Endometrial microvascular endothelial cells (primary cell): ENCODE results near the gene KCNJ16. TPM values are rescaled to one million over a fixed set of nuclear protein-coding genes. Genes with fewer than 3 reads are reported as not detected.

ENCODE experiments used
- in situ Hi-C: cut with HindIII; loops from 2 replicates; pipeline ENCODE4 v1.10.0; 2017; ENCODE audit warnings: low sequenced_read_pairs, low pct_unique_long_range_greater_than_20kb; ENCODE audit errors: inconsistent ontology term
- total RNA-seq: library from RNA; depleted of rRNA; stranded (reverse); fragments of >200 nt; gene quantifications from one replicate; pipeline ENCODE4 v1.2.3, GENCODE V29; 2015; ENCODE audit errors: inconsistent ontology term

The KCNJ16 gene
- total RNA-seq, 1 donor from 2014 or later, result not detected

DNA sequence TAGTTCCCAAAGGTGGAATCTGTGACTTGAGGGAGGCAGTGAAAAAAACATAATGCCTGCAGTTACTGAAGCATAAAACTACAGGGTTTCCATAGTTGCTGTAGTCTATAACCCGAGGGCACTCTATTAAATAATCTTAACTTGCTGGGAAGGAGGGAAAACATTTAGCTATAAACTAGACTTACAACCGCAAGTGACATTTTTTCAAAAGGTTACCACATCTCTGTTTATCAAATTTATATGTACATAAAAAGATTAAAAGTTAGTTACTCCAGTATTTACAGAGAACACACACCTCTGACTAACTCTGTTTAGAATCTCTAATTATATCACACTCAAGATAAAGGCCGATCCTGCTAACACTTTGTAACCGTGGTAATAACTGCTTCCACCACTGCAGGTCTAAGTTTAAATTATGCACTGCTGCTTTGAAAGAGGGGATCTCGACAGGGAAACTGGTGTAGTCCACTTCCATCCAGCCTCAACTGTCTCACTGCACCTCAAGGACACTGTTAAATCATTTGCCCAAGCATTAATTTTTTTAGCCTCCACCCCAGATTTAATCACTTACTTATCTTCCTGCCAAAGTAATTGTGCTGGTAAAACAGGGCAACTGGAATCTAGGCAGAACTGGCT, 14.6 kb downstream of the KCNJ16 start:
- in situ Hi-C loops, result no loop called here

DNA sequence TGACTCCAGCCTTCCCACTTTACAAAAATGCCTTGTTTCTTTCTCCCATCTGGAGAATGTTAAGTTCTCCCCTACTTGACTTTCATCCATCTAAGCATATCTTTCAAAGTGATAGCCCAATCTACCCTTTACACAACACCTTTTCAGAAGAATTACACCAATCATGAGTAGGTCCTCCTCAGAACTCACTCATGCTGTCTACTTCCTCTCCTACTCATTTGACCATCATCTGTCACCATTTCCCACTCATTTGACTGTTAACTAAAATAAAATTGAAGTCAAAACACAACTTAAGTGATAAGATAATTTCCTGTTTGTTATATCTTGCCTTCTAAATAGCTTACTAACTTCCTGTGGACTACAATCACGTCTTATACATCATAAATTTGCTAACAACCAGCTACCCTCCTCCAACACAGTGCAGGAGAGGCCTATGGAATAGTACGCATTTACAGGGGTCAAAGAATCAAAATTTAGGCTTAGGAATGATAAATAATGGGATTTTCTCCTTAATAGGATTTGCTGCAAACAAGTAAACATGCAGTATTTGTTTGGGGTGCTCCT, 16.1 kb downstream of the KCNJ16 start:
- in situ Hi-C loops, result no loop called here

DNA sequence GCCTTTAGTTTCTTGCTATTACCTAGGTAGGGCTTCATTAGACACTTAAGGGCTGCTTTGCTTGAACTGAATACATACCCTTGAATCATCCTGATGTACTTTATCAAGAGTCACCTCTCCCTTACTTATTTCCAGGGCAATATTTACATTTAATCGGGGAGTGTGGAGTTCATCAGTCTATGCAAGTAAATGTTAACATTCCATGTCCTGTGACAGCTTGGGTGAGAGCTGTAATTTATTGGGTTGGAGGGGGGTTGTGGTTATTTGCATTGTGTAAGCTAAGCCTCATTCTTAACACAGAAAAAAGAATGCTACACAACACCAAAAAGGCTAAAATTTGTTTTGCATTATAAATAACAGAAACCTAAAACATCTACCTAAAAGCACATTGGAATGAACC, 16.7 kb downstream of the KCNJ16 start:
- in situ Hi-C loops, result no loop called here

DNA sequence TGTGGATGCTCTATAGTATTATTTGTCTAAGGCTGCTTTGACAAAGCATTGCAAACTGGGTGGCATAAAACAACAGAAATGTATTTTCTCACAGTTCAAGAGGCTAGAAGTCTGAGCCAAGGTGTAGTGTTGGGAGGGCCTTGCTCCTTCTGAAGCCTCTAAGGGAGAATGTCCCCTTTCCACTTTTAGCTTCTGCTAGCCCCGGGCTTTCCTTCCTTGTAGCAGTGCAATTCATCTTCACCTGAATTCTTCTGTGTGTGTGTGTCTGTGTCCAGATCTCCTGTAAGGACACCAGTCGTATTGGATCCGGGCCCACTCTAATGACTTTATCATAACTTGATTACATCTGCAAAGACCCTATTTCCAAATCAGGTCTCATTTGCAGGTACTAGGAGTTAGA, 18.1 kb downstream of the KCNJ16 start:
- in situ Hi-C loops, result no loop called here

DNA sequence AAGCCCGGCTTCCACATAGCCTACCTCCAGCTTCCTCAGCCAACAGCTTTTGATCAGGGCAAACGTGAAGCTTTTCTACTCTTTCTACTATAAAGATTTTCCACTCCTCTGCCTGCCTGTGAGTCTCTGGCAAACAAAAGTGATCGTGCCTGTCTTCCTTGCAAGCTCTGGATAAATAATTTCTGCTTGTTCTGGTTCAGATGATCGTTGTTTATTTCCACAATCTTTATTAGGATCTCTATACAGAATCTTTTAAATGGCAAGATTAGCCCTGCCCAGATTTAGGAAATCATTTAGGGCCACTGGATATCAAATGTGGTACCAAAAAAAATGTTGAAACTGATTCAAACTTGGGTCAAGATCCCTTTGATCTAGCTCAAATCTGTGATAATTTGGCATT, 20.4 kb downstream of the KCNJ16 start:
- in situ Hi-C loops, result no loop called here

DNA sequence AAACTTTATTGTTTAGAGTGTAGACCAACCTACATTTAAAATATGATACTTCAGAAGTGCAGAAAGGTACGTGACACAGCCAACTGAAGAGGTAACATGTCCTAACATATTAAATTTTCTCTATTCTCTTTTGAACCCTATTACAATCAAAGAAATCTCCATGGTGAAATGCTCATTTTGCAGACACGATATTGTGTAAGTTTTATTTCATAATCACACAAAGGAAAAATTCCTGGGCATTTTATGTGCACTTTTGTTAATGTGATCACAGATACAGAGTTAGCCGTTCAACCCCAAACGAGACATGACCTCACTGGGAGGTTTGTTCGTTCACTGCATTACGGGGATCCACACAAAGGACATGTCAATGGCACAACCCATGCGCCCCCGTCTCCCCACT, 21.8 kb downstream of the KCNJ16 start:
- in situ Hi-C loops, result no loop called here

DNA sequence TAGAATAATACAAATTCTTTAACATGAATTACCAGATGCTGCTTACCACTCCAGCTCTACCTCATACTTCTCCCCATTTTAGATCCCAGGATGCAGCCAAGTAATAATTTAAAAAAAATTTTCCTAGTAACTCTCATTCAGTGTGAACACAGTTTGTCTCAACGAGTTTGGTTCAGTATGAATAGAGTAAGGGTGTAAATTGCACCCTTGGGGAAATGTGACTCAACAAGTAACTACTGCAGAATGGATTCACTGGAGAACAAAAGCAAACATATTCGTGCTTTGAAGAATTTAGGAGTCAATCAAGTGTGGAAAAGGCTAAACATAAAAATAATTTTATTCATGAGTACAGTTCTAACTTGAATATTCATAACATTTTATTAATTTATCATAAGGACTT, 23.0 kb downstream of the KCNJ16 start:
- in situ Hi-C loops, result no loop called here

DNA sequence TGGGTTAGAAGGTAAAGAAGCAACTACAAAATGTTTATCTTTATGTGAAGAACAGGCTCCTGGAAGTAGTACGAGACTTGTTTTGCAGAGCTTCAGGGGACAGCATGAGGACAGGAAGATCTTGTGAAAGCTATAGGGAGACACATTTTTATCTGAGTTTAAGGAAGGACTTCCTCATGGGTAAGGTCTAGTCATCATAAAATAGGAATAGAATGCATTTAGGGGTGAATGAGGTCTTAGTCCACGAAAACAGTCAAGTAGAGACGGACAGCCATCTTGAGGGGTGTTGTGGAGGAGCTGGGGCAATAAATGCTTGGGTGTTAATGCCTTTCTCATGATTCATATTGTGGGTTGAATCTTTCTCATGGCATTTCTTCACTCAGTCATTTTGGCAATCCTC, 24.3 kb downstream of the KCNJ16 start:
- in situ Hi-C loops, result no loop called here

DNA sequence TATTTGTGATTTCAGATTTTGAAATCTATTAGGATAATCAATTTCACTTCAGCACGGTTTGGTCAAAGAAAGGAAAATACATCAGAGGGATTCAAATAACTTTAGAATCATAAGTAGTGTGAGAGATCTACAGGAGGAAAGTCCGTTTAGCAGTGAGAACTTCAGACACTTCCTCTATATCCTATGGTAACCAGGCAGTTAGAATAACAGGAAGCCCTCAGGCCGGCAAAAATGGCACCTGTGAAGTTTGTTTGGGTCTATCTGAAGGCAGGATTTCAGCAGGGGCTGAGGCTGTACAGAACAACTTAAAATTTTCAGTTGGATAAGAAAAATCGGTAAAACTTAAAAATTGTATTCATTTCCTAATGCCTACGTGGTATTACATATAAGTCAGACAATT, 24.9 kb downstream of the KCNJ16 start:
- in situ Hi-C loops, result no loop called here

DNA sequence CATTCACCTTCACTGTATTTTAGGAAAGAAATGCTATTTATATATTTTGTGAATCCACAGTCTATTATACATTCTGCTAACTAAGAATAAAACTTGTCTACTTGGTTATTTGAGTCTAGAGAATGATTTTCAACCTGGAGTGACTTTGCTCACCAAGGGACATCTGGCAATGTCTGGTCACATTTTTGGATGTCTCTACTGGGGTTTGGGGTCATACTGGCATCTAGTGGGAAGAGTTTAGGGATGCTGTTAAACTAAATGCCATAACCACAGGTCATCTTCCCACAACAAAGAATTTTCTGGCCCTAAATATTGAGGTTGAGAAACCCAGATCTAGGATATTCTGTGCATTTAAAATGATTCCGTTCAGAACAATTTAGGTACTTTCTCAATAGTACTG, 26.0 kb downstream of the KCNJ16 start:
- in situ Hi-C loops, result no loop called here

DNA sequence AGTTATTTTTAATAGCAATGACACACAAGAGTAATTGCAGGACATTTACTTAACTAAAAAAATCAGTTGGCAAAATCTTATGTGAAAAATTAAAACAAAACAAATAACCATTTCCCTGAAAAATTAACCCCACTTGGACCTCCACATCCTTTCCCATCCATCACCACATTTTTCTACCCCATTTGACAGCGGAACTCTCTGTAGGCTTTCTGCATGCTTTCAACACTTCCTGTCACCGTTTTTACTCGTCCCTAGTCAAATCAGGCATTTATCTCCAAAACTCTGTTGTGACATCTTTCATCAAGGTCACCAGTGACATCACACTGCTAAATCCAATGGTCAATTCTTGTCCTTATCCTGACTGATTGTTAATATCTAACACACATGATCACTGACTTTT, 27.5 kb downstream of the KCNJ16 start:
- in situ Hi-C loops, result no loop called here

DNA sequence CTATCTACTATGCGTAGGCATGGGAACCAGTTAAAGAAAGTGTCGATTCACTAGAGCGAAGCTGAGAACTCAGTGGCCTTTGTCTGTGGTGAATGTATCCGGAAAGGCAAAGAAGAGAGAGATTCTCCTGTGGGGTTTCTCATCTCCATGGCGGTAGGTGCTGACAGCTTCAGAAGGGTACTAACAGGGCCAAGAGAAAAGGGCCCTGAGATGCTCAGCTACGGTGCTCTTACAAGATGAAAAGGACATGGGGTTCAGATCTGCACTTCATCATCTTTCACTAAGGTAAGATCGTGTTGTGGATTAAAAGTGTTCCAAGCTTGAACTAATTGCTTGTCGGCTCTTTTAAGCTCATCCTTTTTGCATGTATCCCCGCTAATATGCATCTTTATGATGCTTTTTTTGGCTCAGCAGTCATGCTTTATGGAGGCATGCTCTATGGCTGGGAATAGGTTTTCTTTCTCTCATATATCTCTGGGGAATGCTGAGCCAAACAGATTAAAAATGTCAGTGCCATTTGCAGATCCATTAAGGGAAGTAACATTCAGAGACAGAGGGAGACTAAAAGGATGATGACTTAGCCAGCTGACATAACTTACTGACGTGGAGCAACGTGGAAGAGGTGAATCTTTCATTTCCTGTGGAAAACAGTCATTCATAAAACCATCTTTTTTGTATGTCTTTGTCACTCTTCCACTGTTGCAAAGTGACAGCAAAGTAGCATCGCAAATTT, 29.9 kb downstream of the KCNJ16 start:
- in situ Hi-C loops, result no loop called here

DNA sequence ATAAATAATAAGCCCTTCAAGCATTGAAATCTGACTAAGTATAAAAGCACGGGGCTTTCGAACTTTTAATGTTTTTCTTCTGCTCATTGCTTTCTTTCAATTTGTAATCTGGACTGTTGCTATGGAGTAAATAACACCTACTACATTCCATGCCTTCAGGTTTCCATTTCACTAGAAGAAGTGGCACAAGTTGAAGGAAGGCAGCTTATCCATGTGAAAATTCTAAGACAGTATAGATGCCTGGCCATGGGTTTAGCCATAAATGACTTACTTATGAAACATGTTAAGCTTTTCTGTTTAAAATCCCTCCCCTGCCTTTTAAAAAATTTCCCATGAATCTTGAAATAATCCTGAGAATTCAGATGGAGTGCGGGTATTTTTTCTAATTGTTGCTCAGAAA, 30.6 kb downstream of the KCNJ16 start:
- in situ Hi-C loops, result no loop called here

DNA sequence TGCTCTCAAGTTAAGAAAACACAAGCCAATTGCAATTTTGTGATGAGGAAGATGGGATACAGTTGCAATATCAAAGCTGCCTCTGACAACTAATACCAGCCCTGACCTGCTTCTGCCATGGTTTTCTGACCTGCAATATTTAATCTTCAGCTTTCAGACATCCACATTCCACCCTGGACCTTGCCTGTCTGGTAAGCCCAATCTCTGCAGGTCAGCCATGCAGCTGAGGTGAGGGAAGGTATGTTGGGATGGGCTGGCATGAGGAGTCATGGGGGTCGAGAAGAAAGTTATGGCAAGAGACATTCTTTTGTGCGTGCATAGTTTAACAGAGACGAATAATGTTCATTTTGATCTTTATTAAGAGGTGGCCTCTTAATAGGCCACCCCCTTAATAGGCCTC, 31.5 kb downstream of the KCNJ16 start:
- in situ Hi-C loops, result no loop called here

DNA sequence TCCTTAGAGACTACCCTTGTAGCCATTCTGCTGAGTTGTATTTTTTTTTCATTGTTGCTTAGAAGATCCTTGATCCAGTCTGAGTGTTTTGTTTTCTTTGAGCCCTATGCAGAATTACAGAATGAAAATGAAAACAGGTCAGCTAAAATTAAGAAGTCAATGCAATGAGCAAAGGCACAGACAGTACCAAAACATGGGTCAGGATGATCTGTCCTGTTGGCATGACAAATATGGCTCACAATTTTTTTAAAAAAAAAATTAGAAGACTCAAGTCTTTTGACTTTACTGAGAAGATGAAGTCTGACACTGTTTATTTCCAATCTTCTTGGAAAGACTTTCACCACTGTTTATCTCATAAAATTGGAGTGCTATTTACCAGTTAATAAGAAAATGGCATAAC, 32.4 kb downstream of the KCNJ16 start:
- in situ Hi-C loops, result no loop called here

DNA sequence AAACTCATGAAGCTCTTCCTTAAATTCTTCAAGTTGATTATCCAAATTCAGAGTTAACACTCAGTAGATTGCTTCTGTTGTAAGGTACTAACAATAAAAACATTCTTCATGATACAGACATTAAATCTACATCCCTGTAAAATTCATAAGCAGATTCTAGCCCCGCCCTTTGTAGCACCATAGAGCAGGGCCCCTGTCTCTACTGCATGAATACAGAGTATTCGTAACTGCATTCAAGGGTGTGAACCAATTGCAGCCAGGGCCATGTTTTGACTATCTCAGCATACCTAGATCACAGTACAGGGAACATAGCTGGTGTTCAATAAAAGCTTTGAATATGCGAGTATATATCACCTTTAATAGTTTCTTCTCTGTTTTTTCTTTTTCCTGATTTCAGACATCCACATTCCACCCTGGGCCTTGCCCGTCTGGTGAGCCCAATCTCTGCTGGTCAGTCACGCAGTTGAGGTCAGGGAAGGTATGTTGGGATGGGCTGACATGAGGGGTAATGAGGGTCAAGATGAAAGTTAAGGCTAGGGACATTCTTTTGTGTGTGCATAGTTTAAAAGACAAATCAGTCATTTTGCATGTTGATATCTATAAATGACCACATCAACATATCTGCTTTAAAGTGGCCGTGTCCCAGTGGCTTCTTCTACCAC, 33.0 kb downstream of the KCNJ16 start:
- in situ Hi-C loops, result no loop called here

DNA sequence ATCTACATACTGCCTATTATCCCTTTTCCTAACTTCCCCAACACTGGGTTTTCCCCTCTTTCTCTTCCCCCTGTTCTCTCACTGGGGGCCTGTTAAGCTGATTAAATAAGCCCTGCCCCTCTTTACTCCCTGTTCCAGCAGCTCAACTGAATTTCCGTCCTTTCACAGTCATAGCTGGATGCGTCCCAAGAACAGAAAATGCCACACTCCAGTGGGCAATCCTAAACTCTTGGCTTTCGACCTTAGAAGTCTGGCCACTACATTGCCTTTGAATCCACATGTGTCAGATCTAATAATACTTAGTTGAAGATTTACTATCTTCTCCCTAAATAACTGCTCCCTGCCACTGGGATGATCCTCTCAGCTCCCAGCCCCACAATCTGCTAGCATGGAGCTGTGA, 34.5 kb downstream of the KCNJ16 start:
- in situ Hi-C loops, result no loop called here

DNA sequence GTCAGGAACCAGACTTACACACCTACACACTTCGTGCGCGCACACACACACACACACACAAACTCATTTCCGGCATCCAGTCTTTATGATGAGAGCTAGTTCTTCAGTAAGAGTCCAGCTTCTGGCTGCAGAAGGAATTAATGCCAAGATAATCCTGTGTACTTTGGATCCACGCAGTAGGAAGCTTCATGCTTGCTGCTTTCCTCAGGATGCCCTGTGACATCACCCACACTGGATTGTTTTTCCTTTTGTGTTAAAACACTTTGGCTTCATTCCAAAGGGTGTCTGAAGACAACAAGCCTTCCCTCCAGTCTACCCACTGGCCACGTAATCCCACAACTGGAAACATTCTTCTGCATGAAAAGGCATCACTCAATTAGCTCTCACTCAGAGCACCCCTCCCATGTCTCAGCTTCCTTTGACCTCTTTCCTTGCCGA, 35.4 kb downstream of the KCNJ16 start:
- in situ Hi-C loops, result no loop called here

DNA sequence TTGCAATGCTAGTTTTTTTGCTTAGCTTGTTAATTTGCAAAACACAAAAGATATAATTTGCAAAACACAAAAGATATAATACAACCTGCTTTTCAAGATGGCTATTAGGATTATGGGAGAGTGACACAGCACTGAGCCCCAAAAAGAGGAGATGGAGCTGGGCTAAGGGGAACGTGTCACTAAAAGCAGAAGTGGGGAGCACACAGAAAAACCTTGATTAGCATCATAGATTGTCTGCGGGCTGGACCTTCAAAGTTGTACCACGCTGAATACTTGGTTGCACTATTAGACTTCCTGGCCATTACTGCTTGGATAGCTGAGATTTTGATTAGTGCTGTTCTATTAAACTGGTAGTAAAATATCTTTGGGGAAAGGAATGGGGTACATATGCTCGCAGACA, 36.2 kb downstream of the KCNJ16 start:
- in situ Hi-C loops, result no loop called here

DNA sequence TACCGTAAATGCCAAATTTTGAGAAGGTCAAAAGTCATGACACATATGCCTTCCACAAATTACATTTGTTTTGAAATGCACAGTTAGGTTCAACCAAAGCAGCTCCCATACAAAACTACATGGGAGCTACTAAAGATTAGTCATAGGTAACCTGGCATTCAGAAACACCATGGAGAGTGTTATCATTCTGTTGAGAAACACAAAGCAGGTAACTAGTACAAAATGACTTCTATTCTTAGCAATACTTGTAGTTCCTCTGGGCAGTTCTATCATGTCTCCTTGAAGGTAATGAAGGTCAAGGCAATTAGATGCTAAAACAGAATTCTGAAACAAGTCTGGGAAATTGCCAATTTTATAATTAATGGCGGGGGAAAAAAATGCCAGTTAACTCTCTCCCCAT, 39.4 kb downstream of the KCNJ16 start:
- in situ Hi-C loops, result no loop called here
